GM12878 (cell line): ENCODE measurements around the gene KCNA2. TPM values are rescaled to one million over a fixed set of nuclear protein-coding genes. Genes with fewer than 3 reads are reported as not detected.

Source experiments
- ATAC-seq: fragments of 200-7000 bp; cut with Tn5 transposase; 3 replicates; pipeline ENCODE4 v1.9.1; 2020; ENCODE audit warnings: mild to moderate bottlenecking, moderate library complexity
- BruUV-seq: library from RNA; stranded (reverse); fragments of 400-500 nt; replicated peaks from 2 replicates; lab custom pipeline; 2021; lab: Mats Ljungman, UMichigan
- CTCF ChIA-PET: fragments of 300-600 bp; sonication (Branson Sonifier 250); formaldehyde crosslinking; extraction: SDS; loops from one replicate; lab custom pipeline; 2021; ENCODE audit warnings: inconsistent platforms; lab: Yijun Ruan, JAX
- POLR2A ChIA-PET: fragments of 350-600 bp; formaldehyde crosslinking; extraction: SDS; loops from one replicate; lab custom pipeline; 2021; ENCODE audit warnings: inconsistent platforms; lab: Charles Lee
- RAD21 ChIA-PET: fragments of 300-600 bp; sonication (Branson Sonifier 250); formaldehyde crosslinking; loops from one replicate; lab custom pipeline; 2023; ENCODE audit warnings: antibody characterized with exemption; ENCODE audit not compliant: unreplicated experiment; lab: Charles Lee
- SMC1A ChIA-PET: fragments of 300-600 bp; sonication (Branson Sonifier 250); formaldehyde crosslinking; loops from one replicate; lab custom pipeline; 2023; ENCODE audit not compliant: unreplicated experiment, uncharacterized antibody; lab: Charles Lee
- DNase-seq: peaks from one replicate; pipeline ENCODE4 v3.0.0-alpha.2; 2011; ENCODE audit warnings: low read depth, low spot score
- FAIRE-seq: peaks from 3 replicates; lab custom pipeline; 2011; peaks lifted over from hg19 to GRCh38; lab: Jason Lieb, UNC
- H2AFZ ChIP-seq: 2 replicates; pipeline ENCODE4 v1.6.0; 2011; ENCODE audit warnings: low read depth, low read length, control low read depth; ENCODE audit not compliant: control insufficient read depth
- H3K27ac ChIP-seq: 2 replicates; pipeline ENCODE4 v1.5.1; 2011; ENCODE audit warnings: control low read depth; ENCODE audit not compliant: control insufficient read depth, insufficient read depth
- H3K27me3 ChIP-seq, 2 experiments: replicated peaks in 1 of 2; 2 replicates each; pipeline versions ENCODE4 v1.6.0 to v1.6.1; 2011; ENCODE audit warnings: low read length in 1 of 2; ENCODE audit not compliant: control insufficient read depth in 2 of 2, insufficient read depth in 2 of 2
- H3K36me3 ChIP-seq, 2 experiments: 2 replicates each; pipeline ENCODE4 v1.5.1; 2011; ENCODE audit warnings: low read length in 1 of 2; ENCODE audit not compliant: control insufficient read depth in 2 of 2, insufficient read depth in 2 of 2
- H3K4me1 ChIP-seq: 2 replicates; pipeline ENCODE4 v1.6.1; 2011; ENCODE audit warnings: mild to moderate bottlenecking, low read length, moderate library complexity, mixed read lengths; ENCODE audit not compliant: control insufficient read depth, insufficient read depth
- H3K4me2 ChIP-seq: 2 replicates; pipeline ENCODE4 v1.6.0; 2011; ENCODE audit warnings: control low read depth; ENCODE audit not compliant: control insufficient read depth, insufficient read depth
- H3K4me3 ChIP-seq: fragments of 200-600 bp; sonication (generic); 2 replicates; pipeline ENCODE4 v1.5.1; 2016
- H3K79me2 ChIP-seq: 2 replicates; pipeline ENCODE4 v1.6.0; 2011; ENCODE audit warnings: low read length; ENCODE audit not compliant: control insufficient read depth, insufficient read depth
- H3K9ac ChIP-seq: 2 replicates; pipeline ENCODE4 v1.8.0; 2011; ENCODE audit warnings: low read length, control low read depth, mixed read lengths; ENCODE audit not compliant: control insufficient read depth, insufficient read depth
- H3K9me3 ChIP-seq: replicated peaks from 3 replicates; pipeline ENCODE4 v1.5.1; 2011; ENCODE audit warnings: mild to moderate bottlenecking, low read length; ENCODE audit not compliant: control insufficient read depth, insufficient read depth
- H4K20me1 ChIP-seq: 2 replicates; pipeline ENCODE4 v1.6.0; 2011; ENCODE audit not compliant: control insufficient read depth, insufficient read depth
- CREM ChIP-seq: IDR thresholded peaks from 2 replicates; pipeline ENCODE4 v1.6.1; 2014; ENCODE audit warnings: antibody characterized with exemption, low read depth
- MTA2 ChIP-seq: fragments of 450-650 bp; IDR thresholded peaks from 2 replicates; pipeline ENCODE4 v1.6.1; 2016; ENCODE audit warnings: low read depth, mild to moderate bottlenecking, moderate library complexity
- NR2F1 ChIP-seq: fragments of 450-650 bp; conservative IDR thresholded peaks from 2 replicates; pipeline ENCODE4 v1.6.1; 2017; ENCODE audit warnings: mild to moderate bottlenecking
- RAD21 ChIP-seq: IDR thresholded peaks from 2 replicates; pipeline ENCODE4 v1.6.1; 2011; ENCODE audit warnings: mild to moderate bottlenecking, low read depth, low read length, moderate library complexity; ENCODE audit not compliant: insufficient read depth
- SMAD1 ChIP-seq: fragments of 450-650 bp; IDR thresholded peaks from 2 replicates; pipeline ENCODE4 v1.6.1; 2018; ENCODE audit warnings: mild to moderate bottlenecking, low read depth; ENCODE audit not compliant: partially characterized antibody
- SUZ12 ChIP-seq: fragments of 200-600 bp; sonication (generic); IDR thresholded peaks from one replicate; pipeline ENCODE4 v1.6.1; 2018; ENCODE audit warnings: antibody characterized with exemption, mild to moderate bottlenecking; ENCODE audit not compliant: unreplicated experiment
- TCF12 ChIP-seq: IDR thresholded peaks from 2 replicates; pipeline ENCODE4 v1.6.1; 2011; ENCODE audit warnings: low read depth, mild to moderate bottlenecking, low read length
- ZNF217 ChIP-seq: fragments of 450-650 bp; IDR thresholded peaks from 2 replicates; pipeline ENCODE4 v1.6.1; 2017; ENCODE audit warnings: antibody characterized with exemption, mild to moderate bottlenecking
- WGBS: methylation state at CpG from one replicate; pipeline ENCODE4 v1.1.6; 2016; ENCODE audit warnings: low lambda C conversion rate; ENCODE audit not compliant: insufficient replicate concordance, insufficient coverage; ENCODE audit errors: missing lambda C conversion rate; 5-methylcytosine and 5-hydroxymethylcytosine counted together
- in situ Hi-C: fragments of 300-500 bp; cut with MboI; formaldehyde crosslinking; loops from 9 replicates; pipeline ENCODE4 v1.14.3; 2018; ENCODE audit warnings: mixed read lengths
- intact Hi-C: fragments of 100-400 bp; cut with micrococcal nuclease; formaldehyde crosslinking; loops from one replicate; pipeline ENCODE4 v1.14.2; 2022; ENCODE audit not compliant: unreplicated experiment
- polyA plus RNA-seq, 11 experiments: library from polyadenylated mRNA; depleted of rRNA in 4 of 11; unstranded in 6 of 11; stranded (reverse) in 5 of 11; fragments of >200 nt; fragmentation: Nextera tagmentation in 4 of 11; fragmentation: Illumina TruSeq in 1 of 11; extraction: Ambion mirVana in 4 of 11; extraction: Trizol in 1 of 11; gene quantifications; 1 replicate in 1 of 11; 2 replicates in 10 of 11; pipeline versions ENCODE4 v1.2.1 to v1.2.3, GENCODE V29; 2011 to 2016; ENCODE audit warnings: inconsistent platforms in 2 of 11, missing spikeins in 2 of 11, low read depth in 1 of 11
- total RNA-seq, 4 experiments: library from RNA; depleted of rRNA in 3 of 4; stranded (reverse); fragments of >200 nt in 3 of 4; fragmentation: Illumina TruSeq in 1 of 4; extraction: Trizol in 1 of 4; gene quantifications; 2 replicates each; pipeline versions ENCODE4 v1.2.1 to v1.2.3, GENCODE V29; 2013 to 2021
- TF ChIP-seq, protein P1 (sequence below): IDR thresholded peaks from 2 replicates; pipeline ENCODE4 v1.6.1; 2011; ENCODE audit warnings: borderline replicate concordance, low read depth, mild to moderate bottlenecking, moderate library complexity, mixed read lengths, low read length; ENCODE audit not compliant: insufficient read depth; ENCODE audit errors: extremely low read length
- TF ChIP-seq, protein P2 (sequence below): IDR thresholded peaks from 2 replicates; pipeline ENCODE4 v1.6.1; 2011; ENCODE audit warnings: low read depth, low read length, improper control_type of control experiment, borderline replicate concordance

The KCNA2 gene
- total and polyA plus RNA-seq, 10 of the 15 experiments (the other 5 are each of a cell fraction or from before 2014, with no cell fraction given): 0.02 to 0.56 (median 0.10) TPM; not detected in 2

DNA sequence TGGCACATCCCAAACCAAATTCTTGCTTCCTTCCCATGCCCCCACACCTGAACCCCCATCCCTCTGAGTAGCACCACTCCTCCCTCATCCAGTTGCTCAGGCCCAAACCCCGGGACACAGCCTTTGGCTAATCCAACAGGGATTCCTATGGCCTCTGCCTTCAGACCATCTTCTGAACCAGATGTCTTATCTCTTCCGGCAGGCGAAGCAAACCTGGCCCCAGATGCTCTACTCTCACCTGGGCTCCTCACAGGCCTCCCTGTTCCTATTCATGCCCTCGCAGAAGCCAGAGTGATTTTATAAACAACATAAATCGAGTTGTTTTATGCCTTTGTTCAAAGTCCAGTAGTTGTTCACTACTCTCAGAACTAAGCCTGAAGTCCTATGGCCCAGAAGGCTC lies 12.5 kb upstream of the KCNA2 start (continued):
- no peak for TF ChIP-seq SMAD1

DNA sequence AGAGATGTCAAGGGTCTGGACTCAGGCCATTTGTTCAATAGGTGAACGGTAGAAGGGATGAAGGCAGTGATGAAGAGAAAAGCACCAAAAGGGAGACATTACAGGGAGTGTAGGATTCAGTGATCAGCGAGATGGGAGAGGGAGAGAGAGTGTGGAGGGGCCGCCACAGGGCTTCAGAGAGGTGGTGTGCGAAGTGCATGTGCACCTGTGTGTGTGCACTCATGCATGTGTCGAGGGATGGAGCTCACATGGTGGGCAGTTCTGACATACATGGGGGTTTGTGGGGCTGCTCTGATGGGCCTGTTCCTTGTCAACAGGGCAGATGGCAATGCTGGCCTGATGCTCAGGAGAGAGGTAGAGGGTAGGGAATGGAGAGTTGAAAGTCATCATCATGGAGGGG lies 11.4 kb upstream of the KCNA2 start:
- peaks cover 16% of the 10 kb centered on the region for H3K4me1 ChIP-seq
- ChIA-PET SMC1A (interaction anchor here (0.8 to 5.8 kb wide), 4 partner anchors 23 to 164 kb away, joined by 3 to 119 read pairs (median 49); no protein-coding TSS in a partner anchor), RAD21 (interaction anchor here (0.7 to 2.1 kb wide), 4 partner anchors 147 to 166 kb away, joined by 3 to 8 read pairs (median 3); no protein-coding TSS in a partner anchor), CTCF (interaction anchor here (1.0 to 5.9 kb wide), 10 partner anchors 13 to 717 kb away, joined by 4 to 180 read pairs (median 19); no protein-coding TSS in a partner anchor)
- H3K4me2 ChIP-seq: no peak overlapping the region
- H2AFZ ChIP-seq: no peak overlapping the region
- intact Hi-C loops: no loop called here
- H3K4me3 ChIP-seq: no peak overlapping the region
- no peak overlapping the region for H3K27ac ChIP-seq
- H3K79me2 ChIP-seq: no peaks in the 10 kb centered on the region
- H4K20me1 ChIP-seq: no peaks in the 10 kb centered on the region
- DNase-seq (no peak), FAIRE-seq (no peak)
- H3K9me3 ChIP-seq: no peaks in the 10 kb centered on the region
- in situ Hi-C loops: loop anchor here (5.0 kb wide), 1 partner anchor 165 kb away; no protein-coding TSS in a partner anchor
- H3K9ac ChIP-seq: no peak overlapping the region
- 46% methylated on average over 4 of the region's 5 CpGs for WGBS
- TF ChIP-seq, protein P1, sequence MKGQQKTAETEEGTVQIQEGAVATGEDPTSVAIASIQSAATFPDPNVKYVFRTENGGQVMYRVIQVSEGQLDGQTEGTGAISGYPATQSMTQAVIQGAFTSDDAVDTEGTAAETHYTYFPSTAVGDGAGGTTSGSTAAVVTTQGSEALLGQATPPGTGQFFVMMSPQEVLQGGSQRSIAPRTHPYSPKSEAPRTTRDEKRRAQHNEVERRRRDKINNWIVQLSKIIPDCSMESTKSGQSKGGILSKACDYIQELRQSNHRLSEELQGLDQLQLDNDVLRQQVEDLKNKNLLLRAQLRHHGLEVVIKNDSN: no peak
- no peak for TF ChIP-seq MTA2
- TF ChIP-seq CREM: no peak
- no peak for TF ChIP-seq TCF12
- TF ChIP-seq NR2F1: no peak
- no peak for TF ChIP-seq ZNF217
- TF ChIP-seq SUZ12: no peak
- no peak for TF ChIP-seq RAD21
- TF ChIP-seq, protein P2, sequence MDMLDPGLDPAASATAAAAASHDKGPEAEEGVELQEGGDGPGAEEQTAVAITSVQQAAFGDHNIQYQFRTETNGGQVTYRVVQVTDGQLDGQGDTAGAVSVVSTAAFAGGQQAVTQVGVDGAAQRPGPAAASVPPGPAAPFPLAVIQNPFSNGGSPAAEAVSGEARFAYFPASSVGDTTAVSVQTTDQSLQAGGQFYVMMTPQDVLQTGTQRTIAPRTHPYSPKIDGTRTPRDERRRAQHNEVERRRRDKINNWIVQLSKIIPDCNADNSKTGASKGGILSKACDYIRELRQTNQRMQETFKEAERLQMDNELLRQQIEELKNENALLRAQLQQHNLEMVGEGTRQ: no peak
- TF ChIP-seq, all 136 proteins: peak for 0
- POLR2A ChIA-PET: no interaction called here
- no TSS peak for BruUV-seq
- Histone ChIP-seq H3K36me3 (no peaks in the 10 kb centered on the region), H3K27me3 (peaks cover 0 to 2% of the 10 kb centered on the region in 2 experiments; a peak in 2 of 4 replicates)
- ATAC-seq: no peak
